NCI-H2029 (cell line): ENCODE measurements around the gene GIT2.
"Not testable (repeated sequence)": the region's sequence is repeated elsewhere in the genome, so short reads cannot be mapped to it uniquely, and the experiment has no call there.

Experiments
- DNase-seq: peaks from one replicate; lab custom pipeline; 2025; lab: John Stamatoyannopoulos, UW

Gene GIT2

DNA sequence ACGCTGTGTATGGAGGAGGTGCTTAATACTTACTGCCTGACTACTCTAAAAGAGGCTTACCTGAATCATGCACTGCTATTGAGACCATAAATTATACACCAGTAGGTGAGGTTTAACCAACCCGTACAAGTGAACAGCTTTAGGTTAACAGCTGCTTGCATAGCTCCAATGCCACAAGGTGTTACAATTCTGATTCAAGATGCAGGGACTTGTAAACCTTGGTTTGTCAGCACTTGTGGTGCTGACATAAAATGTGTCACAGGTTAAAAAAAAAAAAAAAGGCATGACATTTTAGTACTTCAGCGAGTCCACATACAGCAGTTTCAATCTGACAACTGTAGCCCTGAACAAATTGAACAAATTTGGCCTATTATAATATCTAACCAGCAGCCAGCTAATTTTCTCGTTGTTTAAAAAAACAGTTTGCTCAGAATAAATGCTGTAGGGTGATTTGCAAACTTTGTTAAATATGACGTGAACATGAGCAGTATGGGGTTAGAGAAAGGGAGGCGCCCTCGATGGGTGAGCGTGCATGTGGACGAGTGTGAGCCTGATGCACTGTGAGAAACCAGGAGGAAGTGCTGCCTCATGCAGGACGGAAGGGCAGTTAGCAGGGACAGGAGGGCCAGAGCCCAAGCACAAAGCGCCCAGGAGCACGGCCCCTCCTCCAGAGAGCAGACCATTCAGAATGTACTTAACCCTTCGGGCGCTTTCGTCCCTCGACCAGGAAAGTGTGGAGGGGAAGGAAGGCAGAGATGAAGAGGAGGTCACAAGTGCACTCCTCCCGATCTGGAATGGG, 51.4 kb downstream of the GIT2 start:
- DNase-seq: no peak

DNA sequence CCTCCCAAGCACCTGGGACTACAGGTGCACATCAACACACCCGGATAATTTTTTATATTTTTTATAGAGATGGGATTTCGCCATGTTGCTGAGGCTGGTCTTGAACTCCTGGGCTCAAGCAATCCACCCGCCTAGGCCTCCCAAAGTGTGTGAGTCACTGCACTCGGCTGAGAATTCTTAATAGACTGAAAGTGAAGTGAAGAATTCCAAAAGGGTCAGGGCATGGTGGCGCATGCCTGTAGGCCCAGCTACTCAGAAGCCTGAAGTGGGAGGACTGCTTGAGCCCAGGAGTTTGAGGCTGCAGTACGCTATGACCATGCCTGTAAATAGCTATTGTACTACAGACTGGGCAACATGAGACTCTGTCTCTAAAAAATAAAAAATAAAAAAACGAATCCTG, 52.4 kb downstream of the GIT2 start:
- DNase-seq: no peak

DNA sequence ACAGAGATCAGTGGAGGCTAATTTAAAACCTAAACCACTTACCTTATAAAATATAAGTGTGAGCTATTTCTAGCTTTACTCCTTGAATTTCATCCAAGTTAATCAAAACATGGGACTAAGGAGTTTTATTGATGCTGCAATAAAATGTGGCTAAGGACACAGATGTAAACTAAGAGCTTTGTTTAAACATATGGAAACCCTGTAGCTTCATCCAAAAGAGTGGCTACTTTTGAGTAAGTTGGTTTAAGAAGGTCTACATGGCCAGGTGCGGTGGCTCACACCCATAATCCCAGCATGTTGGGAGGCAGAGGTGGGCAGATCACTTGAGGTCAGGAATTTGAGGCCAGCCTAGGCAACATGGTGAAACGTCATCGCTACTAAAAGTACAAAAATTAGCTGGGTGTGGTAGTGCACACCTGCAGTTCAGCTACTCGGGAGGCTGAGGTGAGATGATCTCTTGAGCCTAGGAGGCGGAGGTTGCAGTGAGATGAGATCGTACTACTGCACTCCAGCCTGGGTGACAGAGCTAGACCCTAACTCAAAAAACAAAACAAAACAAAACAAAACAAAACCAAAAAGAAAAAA, 55.7 kb downstream of the GIT2 start:
- DNase-seq: no peak

DNA sequence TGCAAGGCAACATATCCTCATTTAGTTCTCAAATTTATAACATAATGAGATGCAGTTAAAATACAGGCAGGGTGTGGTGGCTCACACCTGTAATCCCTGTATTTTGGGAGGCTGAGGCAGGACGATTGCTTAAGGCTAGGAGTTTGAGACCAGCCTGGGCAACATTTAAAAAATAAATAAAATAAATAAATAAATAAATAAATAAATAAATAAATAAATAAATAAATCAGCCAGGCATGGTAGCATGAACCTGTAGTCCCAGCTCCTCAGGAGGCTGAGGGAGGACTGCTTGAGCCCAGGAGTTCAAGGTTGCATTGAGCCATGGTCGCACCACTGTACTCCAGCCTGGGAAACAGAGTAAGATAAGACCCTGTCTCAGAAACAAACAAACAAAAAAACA, 56.7 kb downstream of the GIT2 start:
- DNase-seq: no peak

DNA sequence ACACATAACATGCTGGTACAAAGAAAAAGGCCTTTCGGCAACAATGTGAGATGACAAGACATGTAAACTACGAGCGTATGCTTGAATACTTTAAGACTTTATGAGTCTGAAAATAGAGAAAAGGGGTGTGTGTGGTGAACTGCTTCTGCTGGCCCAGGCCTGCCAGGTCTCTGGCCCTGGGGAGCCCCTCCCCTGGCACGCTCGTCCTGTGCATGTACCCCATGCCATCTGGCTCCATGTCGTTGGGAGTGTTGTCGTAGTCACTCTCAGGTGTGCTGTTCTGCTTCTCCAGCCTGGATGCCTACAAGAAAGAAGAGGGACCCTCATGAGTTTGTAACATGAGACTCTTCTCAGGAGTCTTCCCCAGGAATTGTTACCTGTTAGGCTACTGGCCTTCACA, 57.2 kb downstream of the GIT2 start:
- no peak for DNase-seq

DNA sequence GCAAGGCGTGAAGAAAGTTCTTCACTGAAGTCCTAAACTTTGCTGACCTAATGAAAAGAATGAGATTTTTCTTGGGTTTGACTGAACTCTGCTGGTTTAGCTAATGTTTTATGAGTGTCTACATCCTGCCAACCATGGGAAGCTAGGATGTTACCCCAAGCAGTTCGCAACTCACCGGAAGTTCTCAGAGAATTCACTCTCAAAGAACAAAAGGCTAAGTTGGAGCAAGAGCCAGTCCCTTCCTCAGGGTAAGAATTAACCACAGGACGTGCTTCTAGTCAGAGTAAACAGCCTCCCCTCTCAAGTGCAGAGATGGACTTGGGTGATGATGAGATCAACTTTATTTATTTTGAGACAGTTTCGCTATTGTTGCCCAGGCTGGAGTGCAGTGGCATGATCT, 58.8 kb downstream of the GIT2 start:
- no peak for DNase-seq

DNA sequence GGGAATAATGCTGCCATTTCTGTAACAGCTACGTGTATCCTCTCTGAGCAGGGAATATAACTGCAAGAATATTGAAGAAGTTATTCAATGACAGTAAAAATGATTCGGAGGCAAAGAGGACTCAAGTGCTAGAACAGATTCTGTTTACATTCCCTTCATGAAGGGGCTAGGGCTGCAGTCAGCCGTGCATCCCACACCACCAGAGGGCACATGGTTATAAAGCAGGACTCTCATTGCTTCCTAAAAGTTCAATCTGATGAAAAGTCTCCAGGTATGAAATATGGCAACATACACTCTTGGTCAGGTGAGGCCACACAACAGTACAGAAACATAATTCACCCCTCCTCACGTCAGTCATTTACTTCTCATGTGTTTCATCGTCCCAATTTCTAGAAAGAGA, 62.1 kb downstream of the GIT2 start:
- no peak for DNase-seq

DNA sequence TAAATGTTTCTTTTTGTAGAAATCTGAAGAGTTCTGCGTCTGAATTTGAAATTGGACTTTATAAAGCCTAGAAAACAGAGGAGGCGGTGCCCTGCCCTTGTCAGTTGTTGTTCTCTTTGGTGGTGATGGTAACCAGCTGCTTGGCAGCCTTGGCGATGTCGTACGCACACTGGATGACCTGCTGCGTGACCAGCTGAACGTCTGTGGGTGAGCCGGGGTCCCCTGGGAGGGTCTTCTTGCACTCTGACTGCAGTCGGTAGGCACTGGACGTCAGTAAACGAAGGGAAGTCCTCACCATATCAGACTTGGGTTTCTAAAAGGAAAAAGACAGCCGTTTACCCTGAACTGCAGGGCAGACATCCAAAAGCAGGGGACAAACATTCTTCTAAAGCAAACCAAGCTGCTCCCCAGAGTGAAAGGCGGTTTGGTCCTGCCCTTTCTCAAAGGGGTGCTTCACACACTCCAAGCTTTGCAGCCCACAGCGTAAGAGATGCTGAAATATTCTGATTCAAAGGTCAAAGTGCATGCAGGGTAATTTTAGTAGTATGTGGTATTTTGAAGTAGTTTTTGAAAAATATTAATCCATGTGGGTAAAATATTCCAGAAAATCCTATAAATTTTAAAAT, 63.2 kb downstream of the GIT2 start:
- DNase-seq: no peak

DNA sequence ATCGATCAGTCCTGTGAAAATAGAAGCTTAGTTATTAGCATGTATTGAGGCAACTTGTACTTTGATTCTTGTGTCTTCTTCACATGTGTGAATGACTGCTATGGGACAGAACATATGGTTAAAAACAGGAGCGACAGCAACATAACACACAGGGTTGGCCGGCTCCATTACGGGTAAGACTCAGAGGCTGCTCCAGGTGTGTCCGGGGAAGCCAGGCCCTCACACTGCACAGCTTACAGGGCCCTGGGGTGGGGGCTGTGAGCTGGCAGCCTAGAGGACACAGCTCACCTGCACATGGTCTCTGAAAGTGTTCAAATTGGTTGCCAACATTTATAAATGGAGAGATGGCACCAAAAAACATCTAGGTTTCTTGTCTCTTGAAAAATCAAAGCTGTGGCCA, 65.0 kb downstream of the GIT2 start:
- no peak for DNase-seq

DNA sequence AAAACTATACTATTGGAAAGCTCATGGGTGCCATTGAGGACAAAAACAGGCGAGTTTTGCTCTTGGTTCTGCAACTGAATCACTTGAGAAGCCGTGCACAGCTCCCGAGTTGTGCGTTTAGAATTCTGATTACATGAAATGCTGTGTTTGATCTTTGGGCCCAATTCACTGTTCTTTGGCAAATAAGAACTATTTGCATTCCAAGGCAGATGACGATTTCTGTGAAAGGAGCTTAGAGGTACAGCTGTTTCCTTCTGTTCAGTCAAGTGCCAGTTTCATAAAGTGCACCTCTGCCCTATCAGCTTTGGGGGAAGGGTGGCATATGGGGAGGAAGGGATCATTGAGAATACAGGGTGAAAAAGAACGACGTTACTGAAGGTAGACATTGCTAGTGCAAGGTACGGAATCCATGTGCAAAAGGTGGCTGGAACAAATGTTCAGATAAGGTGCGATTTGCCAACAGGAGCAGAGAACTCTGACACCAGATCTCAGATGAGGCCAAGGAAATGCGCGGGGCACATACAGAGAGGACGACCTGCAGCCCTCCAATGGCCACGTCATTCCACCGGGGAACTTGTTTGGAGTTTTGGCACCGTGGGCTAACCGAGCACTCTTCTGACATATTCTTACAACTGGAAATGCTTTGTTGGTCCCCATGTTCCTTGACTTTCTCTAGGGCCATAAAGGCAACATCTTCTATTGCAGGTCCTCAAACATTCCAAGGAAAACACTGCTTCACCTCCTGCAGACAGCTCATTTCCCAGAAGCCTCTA, 66.0 kb downstream of the GIT2 start:
- DNase-seq: no peak

DNA sequence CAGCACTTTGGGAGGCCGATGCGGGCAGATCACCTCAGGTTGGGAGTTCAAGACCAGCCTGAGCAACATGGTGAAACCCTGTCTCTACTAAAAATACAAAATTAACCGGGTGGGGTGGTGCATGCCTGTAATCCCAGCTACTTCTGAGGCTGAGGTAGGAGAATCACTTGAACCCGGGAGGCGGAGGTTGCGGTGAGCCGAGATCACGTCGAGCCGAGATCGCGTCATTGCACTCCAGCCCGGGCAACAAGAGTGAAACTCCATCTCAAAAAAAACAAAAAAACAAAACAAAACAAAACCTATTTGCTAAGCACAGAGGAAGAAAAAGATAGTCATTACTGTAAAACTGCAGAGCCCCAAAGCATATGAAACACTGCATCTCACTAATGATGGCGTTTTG, 66.8 kb downstream of the GIT2 start:
- not testable (repeated sequence) for DNase-seq

DNA sequence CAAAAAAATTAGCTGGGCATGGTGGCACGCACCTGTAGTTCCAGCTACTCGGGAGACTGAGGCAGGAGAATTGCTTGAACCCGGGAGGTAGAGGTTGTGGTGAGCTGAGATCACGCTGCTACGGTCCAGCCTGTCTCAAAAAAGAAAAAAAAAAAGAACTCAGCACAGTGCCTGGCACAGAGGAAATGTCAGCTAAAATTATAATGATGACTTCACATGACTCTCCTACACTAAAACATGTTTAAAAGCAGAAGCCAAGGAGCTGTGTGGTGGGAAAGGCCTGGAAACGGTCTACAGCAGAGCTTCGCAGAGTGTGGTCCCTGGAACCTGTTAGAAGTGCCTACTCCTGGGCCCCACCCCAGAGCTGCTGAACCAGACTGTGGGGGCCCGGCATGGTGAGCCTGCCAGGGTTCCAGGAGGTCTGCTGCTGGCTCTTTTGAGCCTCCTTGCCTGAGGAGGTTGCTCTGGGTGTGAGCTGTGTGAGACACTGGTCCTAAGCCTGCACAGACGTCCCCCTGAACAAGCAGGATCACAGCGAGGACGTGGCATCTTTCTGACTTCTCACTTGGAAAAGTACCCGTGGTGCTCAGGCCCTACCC, 68.0 kb downstream of the GIT2 start:
- no peak for DNase-seq

DNA sequence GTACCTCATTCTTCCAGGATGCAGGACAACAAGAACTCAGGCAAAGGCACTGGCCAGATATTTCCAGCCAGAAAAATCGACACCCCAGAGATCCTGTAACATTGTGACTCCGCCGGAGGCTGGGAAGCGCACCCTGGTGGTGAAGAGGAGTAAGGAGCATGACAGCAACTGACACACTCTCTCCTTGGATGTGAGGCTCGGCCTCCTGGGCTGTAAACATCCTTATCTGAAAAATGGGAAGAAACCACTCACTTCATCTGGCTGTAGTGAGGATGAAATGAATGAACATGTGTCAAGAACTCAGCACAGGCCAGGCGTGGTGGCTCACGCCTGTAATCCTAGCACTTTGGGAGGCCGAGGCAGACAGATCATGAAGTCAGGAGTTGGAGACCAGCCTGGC, 68.5 kb downstream of the GIT2 start:
- DNase-seq: no peak

DNA sequence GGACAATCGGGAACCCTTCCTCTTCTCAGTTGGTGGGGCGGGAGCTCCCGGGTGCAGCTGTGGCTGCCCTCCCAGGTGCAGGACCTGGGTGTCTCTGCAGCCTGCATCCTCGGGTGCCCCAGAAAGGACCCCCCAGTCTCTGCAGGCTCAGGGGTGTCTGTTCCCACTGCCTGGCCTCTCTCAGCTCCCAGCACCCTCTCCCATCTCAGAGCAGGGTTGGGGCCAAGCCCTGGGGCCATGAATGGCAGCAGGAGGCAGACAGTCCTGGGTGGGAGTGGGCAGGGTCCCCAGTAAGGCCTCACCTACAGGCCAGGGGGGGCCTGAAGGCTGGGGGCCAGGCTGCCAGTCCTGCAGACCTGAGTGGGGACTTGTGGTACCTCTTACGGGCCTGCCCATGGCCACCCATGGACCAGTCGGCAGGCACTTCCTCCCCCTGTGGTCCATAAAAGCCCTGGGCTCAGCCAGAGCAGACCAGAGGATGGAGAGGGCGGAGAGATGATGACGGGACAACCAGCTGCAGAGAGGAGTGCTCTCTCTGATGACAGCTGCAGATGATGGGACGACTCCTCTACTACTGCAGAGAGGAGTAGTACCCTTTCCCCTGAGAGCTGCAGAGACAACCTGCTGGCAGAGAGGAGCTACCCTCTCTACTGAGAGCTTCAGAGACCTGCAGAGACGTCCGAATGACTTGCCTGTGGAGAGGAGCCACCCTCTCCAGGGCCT, 69.5 kb downstream of the GIT2 start:
- no peak for DNase-seq

DNA sequence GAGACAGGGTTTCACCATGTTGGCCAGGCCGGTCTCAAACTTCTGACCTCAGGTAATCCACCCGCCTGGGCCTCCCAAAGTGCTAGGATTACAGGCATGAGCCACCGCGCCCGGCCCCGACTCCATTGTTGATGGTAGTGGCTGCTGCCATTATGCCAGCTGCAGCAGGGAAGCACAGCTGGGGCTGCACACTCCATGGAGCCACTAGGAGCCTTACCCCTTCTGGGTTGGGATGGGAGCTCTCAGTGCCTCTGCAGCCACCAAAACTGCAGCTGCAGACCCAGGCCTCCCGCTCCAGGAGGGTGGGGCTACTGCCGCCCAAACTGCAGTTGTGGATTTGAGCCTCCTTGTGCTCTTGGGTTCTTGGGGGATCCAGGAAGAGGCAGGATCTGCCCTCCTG, 70.2 kb downstream of the GIT2 start:
- no peak for DNase-seq

DNA sequence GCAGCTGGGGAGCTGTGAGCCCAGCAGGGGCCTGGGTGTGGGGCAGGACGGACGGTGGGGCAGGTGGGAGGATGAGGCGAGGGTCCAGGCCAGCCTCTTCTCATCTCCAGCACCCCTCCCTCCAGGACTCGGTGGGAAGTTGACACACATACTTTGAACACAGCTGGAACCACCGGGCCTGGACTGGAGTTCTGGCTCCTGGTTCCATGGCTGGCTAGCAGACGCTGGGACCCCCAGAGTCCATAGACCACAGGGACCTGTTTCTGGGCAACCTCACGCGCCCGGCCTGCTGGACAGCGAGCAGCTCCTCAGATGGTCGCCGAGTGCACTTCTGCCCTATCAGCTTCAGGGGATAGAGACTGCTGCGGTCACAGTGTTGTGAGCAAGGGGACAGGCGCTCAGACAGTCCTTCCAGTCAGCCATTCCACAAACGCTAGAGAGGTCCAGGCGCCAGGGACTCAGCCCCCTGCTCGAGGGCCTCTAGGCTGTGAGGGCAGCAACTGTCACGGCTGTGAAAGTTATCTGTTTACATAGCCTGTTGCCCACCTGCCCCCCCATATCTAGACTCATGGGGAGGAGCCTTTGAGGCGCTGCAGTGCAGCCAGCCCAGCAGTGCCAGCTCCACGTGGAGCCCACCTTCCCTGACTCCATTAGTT, 70.9 kb downstream of the GIT2 start:
- no peak for DNase-seq

DNA sequence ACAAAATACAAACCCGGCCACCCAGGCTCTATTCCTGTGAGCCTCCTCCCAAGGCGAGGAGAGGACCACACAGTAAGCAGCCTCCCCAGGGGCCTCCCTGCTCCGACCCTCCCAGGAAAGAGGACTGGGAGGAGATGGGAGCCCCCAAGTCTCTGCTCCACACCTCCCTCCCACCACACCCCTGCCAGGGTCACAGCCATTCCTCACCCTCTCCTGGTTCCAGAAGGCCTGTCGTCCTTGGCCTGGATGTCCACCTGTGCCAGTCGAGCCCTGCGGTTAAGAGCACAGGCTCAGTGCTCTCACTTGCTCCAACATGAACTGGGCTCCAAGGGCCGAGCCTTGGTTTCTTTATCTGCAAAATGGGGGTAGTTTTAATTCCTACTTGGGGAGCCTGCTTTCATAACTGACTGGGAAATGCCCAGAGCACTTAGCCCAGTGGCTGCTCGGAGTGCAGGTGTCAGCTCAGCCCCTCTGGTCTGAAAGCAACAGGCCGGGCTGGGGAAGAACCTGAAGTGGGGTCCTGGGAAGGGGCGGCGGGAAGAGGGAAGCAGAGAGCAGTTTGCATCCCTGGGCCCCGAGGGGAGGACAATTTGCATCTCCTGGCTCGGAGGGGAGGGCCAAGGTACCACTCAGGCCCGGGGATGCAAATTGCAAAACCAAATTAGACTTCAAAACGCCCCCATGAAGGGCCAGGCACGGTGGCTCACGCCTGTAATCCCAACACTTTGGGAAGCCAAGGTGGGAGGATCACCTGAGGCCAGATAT, 72.5 kb downstream of the GIT2 start:
- DNase-seq: no peak

DNA sequence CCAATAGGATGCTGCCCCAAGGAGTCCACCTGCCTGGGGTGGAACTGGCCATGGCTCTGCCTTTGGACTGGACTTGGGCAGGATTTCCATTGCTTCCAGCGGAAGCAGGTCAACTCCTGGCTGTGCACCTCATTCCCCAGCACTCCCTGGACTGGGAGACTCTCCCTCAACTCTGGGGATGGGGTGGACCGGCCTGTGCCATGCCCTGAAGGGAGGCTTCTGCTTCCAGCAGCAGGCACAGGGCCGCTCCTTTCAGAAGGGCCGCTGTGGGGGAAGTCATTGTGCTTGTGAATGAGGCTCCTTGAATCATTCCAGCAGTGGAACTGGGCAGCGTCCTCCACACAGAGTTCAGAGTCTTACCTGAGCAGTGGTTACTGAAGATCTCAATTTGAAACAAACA, 73.1 kb downstream of the GIT2 start:
- DNase-seq: no peak

DNA sequence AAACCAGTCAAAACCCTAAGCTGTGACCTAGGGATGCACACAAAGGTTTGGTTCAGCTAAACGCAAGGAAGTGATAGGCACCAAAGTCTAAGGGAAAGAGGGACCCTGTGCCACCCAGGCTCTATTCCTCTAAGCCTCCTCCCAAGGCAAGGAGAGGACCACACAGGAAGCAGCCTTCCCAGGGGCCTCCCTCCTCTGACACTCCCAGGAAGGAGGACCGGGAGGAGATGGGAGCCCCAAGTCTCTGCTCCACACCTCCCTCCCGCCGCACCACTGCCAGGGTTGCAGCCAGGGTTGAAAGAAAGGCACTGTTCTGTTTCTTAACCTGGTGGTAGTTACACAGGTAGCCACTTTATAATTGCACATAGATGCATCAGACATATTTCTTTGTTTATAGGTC, 74.2 kb downstream of the GIT2 start:
- no peak for DNase-seq

DNA sequence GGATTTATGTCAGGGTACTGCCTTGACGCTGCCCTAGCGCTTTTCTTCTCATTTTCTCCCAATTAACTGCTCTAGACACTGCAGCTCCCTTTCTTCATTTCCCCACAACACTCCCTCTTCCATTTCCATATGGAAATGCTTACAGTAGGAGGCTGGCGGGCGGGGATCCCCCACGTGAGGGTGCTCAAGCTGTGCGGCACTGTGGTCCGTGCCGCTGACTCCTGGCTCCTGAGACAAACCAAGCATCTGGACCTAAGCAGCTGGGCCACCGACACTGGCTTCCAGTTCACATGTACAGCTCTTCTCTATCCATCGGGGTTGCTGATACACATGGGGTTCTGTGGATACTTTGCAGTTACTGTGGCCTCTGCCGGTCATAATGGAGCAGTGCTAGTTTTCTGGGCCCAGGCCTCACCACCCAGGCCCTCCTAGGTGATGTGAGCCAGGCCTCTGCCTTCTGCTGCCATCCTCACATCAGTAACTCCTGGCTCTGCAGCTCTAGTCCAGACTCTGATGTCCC, 75.8 kb downstream of the GIT2 start:
- DNase-seq: no peak
